Tibial nerve (tissue), 4 donors: ENCODE measurements around the gene ITIH3.

ENCODE experiments used
- EP300 ChIP-seq, 2 donors: sonication (generic); formaldehyde crosslinking; IDR thresholded peaks; one replicate each; pipeline ENCODE4 v1.6.1; 2017; ENCODE audit warnings: antibody characterized with exemption in 2 of 2, mild to moderate bottlenecking in 1 of 2
- POLR2A ChIP-seq, 2 donors: fragments of 450-650 bp; IDR thresholded peaks; one replicate each; pipeline ENCODE4 v1.6.1; 2017; ENCODE audit warnings: antibody characterized with exemption in 2 of 2, mild to moderate bottlenecking in 2 of 2, moderate library complexity in 2 of 2
- TF ChIP-seq, protein P1 (sequence below), 5 experiments: fragments of 200-600 bp in 3 of 5; fragments of 450-650 bp in 2 of 5; sonication (generic) in 3 of 5; IDR thresholded peaks; one replicate each; pipeline ENCODE4 v1.5.1; 2016 to 2019; ENCODE audit warnings: antibody characterized with exemption in 5 of 5, mild to moderate bottlenecking in 3 of 5, moderate library complexity in 2 of 5

- TF ChIP-seq, protein P1, sequence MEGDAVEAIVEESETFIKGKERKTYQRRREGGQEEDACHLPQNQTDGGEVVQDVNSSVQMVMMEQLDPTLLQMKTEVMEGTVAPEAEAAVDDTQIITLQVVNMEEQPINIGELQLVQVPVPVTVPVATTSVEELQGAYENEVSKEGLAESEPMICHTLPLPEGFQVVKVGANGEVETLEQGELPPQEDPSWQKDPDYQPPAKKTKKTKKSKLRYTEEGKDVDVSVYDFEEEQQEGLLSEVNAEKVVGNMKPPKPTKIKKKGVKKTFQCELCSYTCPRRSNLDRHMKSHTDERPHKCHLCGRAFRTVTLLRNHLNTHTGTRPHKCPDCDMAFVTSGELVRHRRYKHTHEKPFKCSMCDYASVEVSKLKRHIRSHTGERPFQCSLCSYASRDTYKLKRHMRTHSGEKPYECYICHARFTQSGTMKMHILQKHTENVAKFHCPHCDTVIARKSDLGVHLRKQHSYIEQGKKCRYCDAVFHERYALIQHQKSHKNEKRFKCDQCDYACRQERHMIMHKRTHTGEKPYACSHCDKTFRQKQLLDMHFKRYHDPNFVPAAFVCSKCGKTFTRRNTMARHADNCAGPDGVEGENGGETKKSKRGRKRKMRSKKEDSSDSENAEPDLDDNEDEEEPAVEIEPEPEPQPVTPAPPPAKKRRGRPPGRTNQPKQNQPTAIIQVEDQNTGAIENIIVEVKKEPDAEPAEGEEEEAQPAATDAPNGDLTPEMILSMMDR (IDR thresholded peaks at IDR 0.05) = no peak
- TF ChIP-seq EP300 (IDR thresholded peaks at IDR 0.05) = no peak
- TF ChIP-seq POLR2A (IDR thresholded peaks at IDR 0.05) = no peak
Observed at GRCh38 chr3:52752045-52752660, 42.4 kb upstream of the ITIH3 start.
